ENCODE data around the gene FADS6. TPM values are rescaled to one million over a fixed set of nuclear protein-coding genes. Genes with fewer than 3 reads are reported as not detected.

Gene FADS6
- total and polyA plus RNA-seq, 2 experiments from 2014 or later: 0.42 to 0.73 TPM

- H3K36me3 Mint-ChIP-seq (ENCODE audit: low read depth): no peaks in the 10 kb centered on the region; the same call in 2 of the 3 replicates
- H3K27ac Mint-ChIP-seq: no peak overlapping the region
- Histone ChIP-seq H3K9me2 (ENCODE audit: insufficient read depth) (no peaks in the 10 kb centered on the region), H3K27ac (ENCODE audit: low read depth) (no peak overlapping the region), H3K36me3 (ENCODE audit: insufficient read depth) (no peaks in the 10 kb centered on the region), H3F3A (replicated peaks; ENCODE audit: low read depth) (0 out of 2 replicates have a peak, but pooled peaks cover 7% of the 10 kb centered on the region), H3K79me2 (replicated peaks; ENCODE audit: insufficient read depth) (no peaks in the 10 kb centered on the region), H3K4me3 (peak overlapping the region; percentile 52; the same call in 1 of the 2 replicates), H3K4me2 (peak overlapping the region; percentile 55), H2AFZ (no peak overlapping the region), H3K4me1 (ENCODE audit: insufficient read depth) (peaks cover 10% of the 10 kb centered on the region; the same call in 1 of the 2 replicates), H4K20me1 (replicated peaks; ENCODE audit: insufficient read depth) (peaks cover 5% of the 10 kb centered on the region; the same call in 1 of the 2 replicates), H3K27me3 (ENCODE audit: insufficient read depth) (peaks cover 67% of the 10 kb centered on the region)
- H3K4me1 Mint-ChIP-seq: peaks cover 29% of the 10 kb centered on the region
- TF ChIP-seq EZH2phosphoT487 (IDR thresholded peaks at IDR 0.05; ENCODE audit: unreplicated experiment) (no peak), JUNB (IDR thresholded peaks at IDR 0.05; ENCODE audit: unreplicated experiment) (no peak), CREB1 (CRISPR knock-in tag; IDR thresholded peaks at IDR 0.05; ENCODE audit: low read depth) (no peak)
- peak overlapping the region; percentile 30; the same call in 1 of the 3 replicates for H3K4me3 Mint-ChIP-seq
- H3K9me3 Mint-ChIP-seq: no peaks in the 10 kb centered on the region
- ATAC-seq (peak; percentile 2; the same call in 2 of the 3 replicates), DNase-seq (ENCODE audit: low spot score) (peak; percentile 16)
- H3K27me3 Mint-ChIP-seq (ENCODE audit: insufficient read depth, low read depth, poor library complexity): peaks cover 46% of the 10 kb centered on the region
These were observed 50.1 kb downstream of the FADS6 start for GRCh38 chr17:74843352-74843627.

- Histone ChIP-seq H3K4me3 (peak overlapping the region; percentile 52; the same call in 1 of the 2 replicates), H2AFZ (no peak overlapping the region), H4K20me1 (replicated peaks; ENCODE audit: insufficient read depth) (peaks cover 5% of the 10 kb centered on the region; the same call in 1 of the 2 replicates), H3K9me2 (ENCODE audit: insufficient read depth) (no peaks in the 10 kb centered on the region), H3K79me2 (replicated peaks; ENCODE audit: insufficient read depth) (no peaks in the 10 kb centered on the region), H3K27me3 (ENCODE audit: insufficient read depth) (peaks cover 62% of the 10 kb centered on the region), H3K27ac (ENCODE audit: low read depth) (no peak overlapping the region), H3K4me2 (peak overlapping the region; percentile 76), H3K36me3 (ENCODE audit: insufficient read depth) (no peaks in the 10 kb centered on the region), H3F3A (replicated peaks; ENCODE audit: low read depth) (0 out of 2 replicates have a peak, but pooled peaks cover 7% of the 10 kb centered on the region), H3K4me1 (ENCODE audit: insufficient read depth) (peaks cover 10% of the 10 kb centered on the region; the same call in 1 of the 2 replicates)
- DNase-seq (ENCODE audit: low spot score) (peak; percentile 89), ATAC-seq (peak; percentile 73)
- no peak overlapping the region for H3K27ac Mint-ChIP-seq
- H3K36me3 Mint-ChIP-seq (ENCODE audit: low read depth): no peaks in the 10 kb centered on the region; the same call in 2 of the 3 replicates
- H3K9me3 Mint-ChIP-seq: no peaks in the 10 kb centered on the region
- peaks cover 32% of the 10 kb centered on the region for H3K4me1 Mint-ChIP-seq
- TF ChIP-seq NANOG (IDR thresholded peaks at IDR 0.05; ENCODE audit: borderline replicate concordance): no peak
- TF ChIP-seq POLR2AphosphoS5 (IDR thresholded peaks at IDR 0.05; ENCODE audit: low read depth): 0 out of 2 replicates have a peak, but pooled peaks have one; percentile 28
- no peak for TF ChIP-seq REST (IDR thresholded peaks at IDR 0.05; ENCODE audit: unreplicated experiment)
- TF ChIP-seq CTCF (conservative IDR thresholded peaks at IDR 0.05; ENCODE audit: low read depth in 2 of 2): peak in 1 of 2 experiments; percentile 76; a peak in 2 of 4 replicates
- no peak for TF ChIP-seq ZNF331 (CRISPR knock-in tag; IDR thresholded peaks at IDR 0.05; ENCODE audit: low read depth)
- no peak for TF ChIP-seq CREB1 (CRISPR knock-in tag; IDR thresholded peaks at IDR 0.05; ENCODE audit: low read depth)
- TF ChIP-seq STAT1 (IDR thresholded peaks at IDR 0.05; ENCODE audit: unreplicated experiment): no peak
- no peak overlapping the region for H3K4me3 Mint-ChIP-seq
- H3K27me3 Mint-ChIP-seq (ENCODE audit: insufficient read depth, low read depth, poor library complexity): peaks cover 45% of the 10 kb centered on the region
These were observed 50.7 kb downstream of the FADS6 start for GRCh38 chr17:74842599-74843351.

Data from GM23338 (cell line).